Psoas muscle (tissue), 8 donors: ENCODE data around the gene BCORL1. TPM values are rescaled to one million over a fixed set of nuclear protein-coding genes. Genes with fewer than 3 reads are reported as not detected.

Experiments
- ATAC-seq, 4 donors: fragments of 200-7000 bp; cut with Tn5 transposase; one replicate each; pipeline ENCODE4 v1.9.1; 2020; ENCODE audit warnings: moderate library complexity in 3 of 4, mild to moderate bottlenecking in 2 of 4
- DNase-seq, 2 donors: peaks; one replicate each; pipeline ENCODE4 v3.0.0-alpha.2; 2020
- H3K27ac ChIP-seq: fragments of 200-600 bp; one replicate; pipeline ENCODE4 v1.8.0; 2022
- H3K27me3 ChIP-seq, 3 donors: fragments of 200-600 bp in 1 of 3; one replicate each; pipeline versions ENCODE4 v1.6.1 to v1.8.0; 2013 to 2022; ENCODE audit warnings: low read length in 2 of 3, mild to moderate bottlenecking in 2 of 3, moderate library complexity in 1 of 3; ENCODE audit not compliant: insufficient read depth in 3 of 3
- H3K36me3 ChIP-seq, 2 donors: fragments of 200-600 bp in 1 of 2; one replicate each; pipeline versions ENCODE4 v1.6.1 to v1.8.0; 2013 to 2022; ENCODE audit warnings: low read depth in 1 of 2, mild to moderate bottlenecking in 1 of 2, moderate library complexity in 1 of 2; ENCODE audit not compliant: insufficient read depth in 1 of 2
- H3K4me1 ChIP-seq: fragments of 200-600 bp; one replicate; pipeline ENCODE4 v1.8.0; 2022
- H3K4me3 ChIP-seq: fragments of 200-600 bp; one replicate; pipeline ENCODE4 v1.8.0; 2022; ENCODE audit warnings: mild to moderate bottlenecking
- H3K9me3 ChIP-seq: fragments of 200-600 bp; one replicate; pipeline ENCODE4 v1.8.0; 2022
- WGBS, 3 donors: extraction: QIAGEN DNeasy Blood & Tissue Kit; methylation state at CpG; one replicate each; pipeline versions ENCODE4 v1.1.6 to v1.1.7; 2013; 5-methylcytosine and 5-hydroxymethylcytosine counted together
- intact Hi-C, 2 donors: fragments of 100-400 bp; cut with DNase I; formaldehyde crosslinking; loops; one replicate each; pipeline versions ENCODE4 v1.11.0 to v1.14.2; 2022
- long read RNA-seq, 2 donors: library from polyadenylated mRNA; unstranded; transcript quantifications; one replicate each; pipeline ENCODE4 v2.0.0, GENCODE V29; 2021
- polyA plus RNA-seq, 3 donors: library from polyadenylated mRNA; stranded (reverse); fragments of 200-250 nt; gene quantifications; one replicate each; pipeline ENCODE4 v1.2.3, GENCODE V29; 2013
- total RNA-seq, 4 donors: library from RNA; stranded (reverse); fragmentation: NEBNext Ultra II Directional in 2 of 4; extraction: Animal tissue kit (Norgen Biotek cat#: 25700) in 2 of 4; gene quantifications; one replicate each; pipeline versions ENCODE4 v1.2.1 to v1.2.4, GENCODE V29; 2021 to 2023
- TF ChIP-seq, protein P1 (sequence below): fragments of 200-600 bp; IDR thresholded peaks from one replicate; pipeline ENCODE4 v1.8.0; 2022; ENCODE audit warnings: antibody characterized with exemption
- donor health status: healthy with polysubstance abuse.
- donor health status: DM: no; HTN: no; CAD: no; lungs with moderate emphysema.
- donor health status: Bipolar disorder and iron deficiency.
- donor health status: healthy.
- donor health status: DM: yes; HTN: yes; CAD: no.
- donor health status: DM: no; HTN: no; CAD: no.
- donor health status: DM: no; HTN: no; CAD: no.
- donor health status: DM: yes; HTN: yes; CAD: no.

Gene BCORL1, protein sequence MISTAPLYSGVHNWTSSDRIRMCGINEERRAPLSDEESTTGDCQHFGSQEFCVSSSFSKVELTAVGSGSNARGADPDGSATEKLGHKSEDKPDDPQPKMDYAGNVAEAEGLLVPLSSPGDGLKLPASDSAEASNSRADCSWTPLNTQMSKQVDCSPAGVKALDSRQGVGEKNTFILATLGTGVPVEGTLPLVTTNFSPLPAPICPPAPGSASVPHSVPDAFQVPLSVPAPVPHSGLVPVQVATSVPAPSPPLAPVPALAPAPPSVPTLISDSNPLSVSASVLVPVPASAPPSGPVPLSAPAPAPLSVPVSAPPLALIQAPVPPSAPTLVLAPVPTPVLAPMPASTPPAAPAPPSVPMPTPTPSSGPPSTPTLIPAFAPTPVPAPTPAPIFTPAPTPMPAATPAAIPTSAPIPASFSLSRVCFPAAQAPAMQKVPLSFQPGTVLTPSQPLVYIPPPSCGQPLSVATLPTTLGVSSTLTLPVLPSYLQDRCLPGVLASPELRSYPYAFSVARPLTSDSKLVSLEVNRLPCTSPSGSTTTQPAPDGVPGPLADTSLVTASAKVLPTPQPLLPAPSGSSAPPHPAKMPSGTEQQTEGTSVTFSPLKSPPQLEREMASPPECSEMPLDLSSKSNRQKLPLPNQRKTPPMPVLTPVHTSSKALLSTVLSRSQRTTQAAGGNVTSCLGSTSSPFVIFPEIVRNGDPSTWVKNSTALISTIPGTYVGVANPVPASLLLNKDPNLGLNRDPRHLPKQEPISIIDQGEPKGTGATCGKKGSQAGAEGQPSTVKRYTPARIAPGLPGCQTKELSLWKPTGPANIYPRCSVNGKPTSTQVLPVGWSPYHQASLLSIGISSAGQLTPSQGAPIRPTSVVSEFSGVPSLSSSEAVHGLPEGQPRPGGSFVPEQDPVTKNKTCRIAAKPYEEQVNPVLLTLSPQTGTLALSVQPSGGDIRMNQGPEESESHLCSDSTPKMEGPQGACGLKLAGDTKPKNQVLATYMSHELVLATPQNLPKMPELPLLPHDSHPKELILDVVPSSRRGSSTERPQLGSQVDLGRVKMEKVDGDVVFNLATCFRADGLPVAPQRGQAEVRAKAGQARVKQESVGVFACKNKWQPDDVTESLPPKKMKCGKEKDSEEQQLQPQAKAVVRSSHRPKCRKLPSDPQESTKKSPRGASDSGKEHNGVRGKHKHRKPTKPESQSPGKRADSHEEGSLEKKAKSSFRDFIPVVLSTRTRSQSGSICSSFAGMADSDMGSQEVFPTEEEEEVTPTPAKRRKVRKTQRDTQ (N-terminal part only)
- total RNA-seq (1 to 10 TPM; 4.5 to 6.2 (median 5.9) TPM), polyA plus RNA-seq (1 to 10 TPM in 2 of 3 donors, under 1 TPM in 1; 0.96 to 4.3 (median 1.8) TPM)
- long read RNA-seq, donor 1 = 0 reads
- long read RNA-seq, donor 2, partial matches to known transcripts = 1 of 2 reads
- long read RNA-seq, donor 2, other reads (novel, unspliced or antisense) = 1 of 2 reads

DNA sequence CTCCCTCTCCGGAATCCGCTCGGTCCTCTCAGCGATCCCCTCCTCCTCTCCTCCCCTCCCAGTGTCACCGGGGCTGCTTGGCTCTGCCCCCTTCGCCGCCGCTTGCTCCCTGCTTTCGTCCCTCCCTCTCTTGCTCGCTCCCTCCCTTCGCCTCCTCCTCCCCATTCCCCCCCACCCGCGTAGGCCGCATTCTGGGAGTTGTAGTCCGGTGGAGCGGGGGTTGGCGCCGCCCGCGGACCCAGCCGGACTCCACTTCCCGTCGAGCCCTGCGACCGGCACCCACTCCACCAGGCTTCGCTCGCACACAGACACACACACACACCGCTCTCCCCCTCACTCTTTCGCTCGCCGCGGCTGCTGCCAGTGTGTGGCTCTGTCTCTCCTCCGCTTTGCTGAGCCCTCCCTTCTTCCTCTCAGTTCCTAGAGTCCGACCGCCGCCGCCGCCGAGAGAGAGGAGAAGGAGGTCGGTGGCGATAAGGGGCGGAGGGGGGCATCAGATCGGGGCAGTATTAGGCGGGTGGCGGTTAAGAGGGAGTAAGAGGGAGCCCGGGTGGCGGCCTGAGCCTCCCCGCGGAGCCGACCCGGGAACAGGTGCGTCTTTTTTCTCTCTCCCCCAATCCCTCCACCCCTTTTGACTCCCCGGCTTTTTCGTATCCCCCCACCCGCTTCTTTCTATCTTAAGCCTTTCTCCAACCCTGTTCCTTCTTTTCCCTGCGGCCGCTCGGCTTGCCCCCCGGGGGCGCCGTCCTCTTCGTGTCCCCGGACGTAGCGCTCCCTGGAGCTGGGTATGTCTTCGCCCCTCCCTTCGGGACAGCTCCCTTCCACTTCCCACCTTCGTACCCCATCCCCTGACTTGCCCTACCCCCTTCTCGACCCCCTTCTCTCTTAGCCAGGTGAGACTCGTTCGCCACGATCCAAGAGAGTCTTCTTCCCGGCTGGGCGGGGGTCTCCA is at the start of gene BCORL1:
Gene BCORL1 (plus strand): TSS at position 336 of the 952 bp plus-strand sequence. CDS start 22,597 bp downstream, outside the sequence.
- no peak within 1 kb of the TSS for H3K4me3 ChIP-seq
- ATAC-seq (peak; percentile 91 to 95 (median 94)), DNase-seq (peak; percentile 89 to 94)
- intact Hi-C loops = loop anchor here (2.0 kb wide), 2 partner anchors 50 to 52 kb away; no protein-coding TSS in a partner anchor
- H3K36me3 ChIP-seq = no peaks in the 10 kb centered on the region
- H3K27me3 ChIP-seq = no peaks in the 10 kb centered on the region
- TF ChIP-seq, protein P1, sequence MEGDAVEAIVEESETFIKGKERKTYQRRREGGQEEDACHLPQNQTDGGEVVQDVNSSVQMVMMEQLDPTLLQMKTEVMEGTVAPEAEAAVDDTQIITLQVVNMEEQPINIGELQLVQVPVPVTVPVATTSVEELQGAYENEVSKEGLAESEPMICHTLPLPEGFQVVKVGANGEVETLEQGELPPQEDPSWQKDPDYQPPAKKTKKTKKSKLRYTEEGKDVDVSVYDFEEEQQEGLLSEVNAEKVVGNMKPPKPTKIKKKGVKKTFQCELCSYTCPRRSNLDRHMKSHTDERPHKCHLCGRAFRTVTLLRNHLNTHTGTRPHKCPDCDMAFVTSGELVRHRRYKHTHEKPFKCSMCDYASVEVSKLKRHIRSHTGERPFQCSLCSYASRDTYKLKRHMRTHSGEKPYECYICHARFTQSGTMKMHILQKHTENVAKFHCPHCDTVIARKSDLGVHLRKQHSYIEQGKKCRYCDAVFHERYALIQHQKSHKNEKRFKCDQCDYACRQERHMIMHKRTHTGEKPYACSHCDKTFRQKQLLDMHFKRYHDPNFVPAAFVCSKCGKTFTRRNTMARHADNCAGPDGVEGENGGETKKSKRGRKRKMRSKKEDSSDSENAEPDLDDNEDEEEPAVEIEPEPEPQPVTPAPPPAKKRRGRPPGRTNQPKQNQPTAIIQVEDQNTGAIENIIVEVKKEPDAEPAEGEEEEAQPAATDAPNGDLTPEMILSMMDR = no peak
- WGBS, 3 donors = 0 to 40% (median 1%) methylated on average over 33 to 72 of the region's 74 CpGs
- no peaks in the 10 kb centered on the region for H3K4me1 ChIP-seq
- no peaks in the 10 kb centered on the region for H3K9me3 ChIP-seq
- peak within 1 kb of the TSS; percentile 58 for H3K27ac ChIP-seq

DNA sequence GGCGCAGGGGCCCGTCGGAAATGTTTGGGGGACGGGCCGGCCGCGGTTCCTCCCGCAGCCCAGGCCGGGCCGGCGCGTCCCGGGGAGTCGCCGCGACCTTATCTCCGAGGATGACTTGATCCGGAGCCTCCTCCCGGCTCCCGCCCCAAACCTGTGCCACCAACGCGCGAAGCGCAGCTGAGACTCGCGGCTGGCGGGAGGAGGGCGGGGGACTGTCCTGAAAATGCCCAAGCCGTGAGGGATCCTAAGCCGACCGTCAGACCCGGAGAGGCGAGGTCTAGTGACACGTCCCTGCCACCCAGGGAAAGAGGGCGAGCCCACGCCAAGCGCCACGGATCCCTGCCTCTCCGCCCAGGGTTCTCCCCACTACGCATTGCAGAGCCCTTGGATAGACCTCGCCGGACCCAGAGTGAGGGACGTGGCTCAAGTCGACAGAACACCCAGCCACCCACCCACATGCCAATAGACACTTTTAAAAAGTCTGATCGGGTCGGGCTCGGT is 49.6 kb upstream of the BCORL1 start:
- Histone ChIP-seq H3K9me3 (no peaks in the 10 kb centered on the region), H3K36me3 (peaks cover 0 to 16% of the 10 kb centered on the region in 2 donors), H3K27me3 (no peaks in the 10 kb centered on the region), H3K4me3 (peak overlapping the region; percentile 70), H3K4me1 (no peaks in the 10 kb centered on the region), H3K27ac (peak overlapping the region; percentile 60)
- intact Hi-C loops = loop anchor here in 1 of 2 donors (2.0 kb wide), 1 partner anchor 50 kb away; the partner anchor contains the start of gene BCORL1
- DNase-seq = peak; percentile 31 to 68
- WGBS, 3 donors = 0 to 39% (median 6%) methylated on average over 19 to 47 of the region's 47 CpGs
- no peak for ATAC-seq
- TF ChIP-seq, protein P1 = no peak

DNA sequence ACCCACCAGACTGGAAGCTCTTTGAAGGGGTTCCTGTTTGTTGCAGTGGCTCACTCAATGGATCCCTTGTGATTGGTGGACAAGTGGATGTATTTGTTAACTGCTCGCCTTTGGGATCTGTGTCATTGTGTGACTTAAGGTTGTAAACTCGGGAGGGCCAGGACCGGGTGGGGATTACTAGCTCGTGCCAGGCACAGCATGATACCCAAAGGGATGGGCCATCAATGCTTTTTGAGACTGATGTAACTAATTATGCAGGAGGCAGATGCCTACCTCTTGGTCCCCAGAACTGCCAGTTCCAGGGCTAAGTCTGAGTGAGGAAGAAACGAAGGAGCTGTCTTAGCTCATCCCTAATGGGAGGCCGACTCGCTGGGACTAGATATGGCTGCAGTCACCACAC is 48.7 kb upstream of the BCORL1 start:
- TF ChIP-seq, protein P1 = no peak
- Histone ChIP-seq H3K36me3 (peaks cover 0 to 13% of the 10 kb centered on the region in 2 donors), H3K4me3 (no peak overlapping the region), H3K4me1 (no peaks in the 10 kb centered on the region), H3K27ac (no peak overlapping the region), H3K27me3 (peaks cover 0 to 3% (median 0%) of the 10 kb centered on the region in 3 donors), H3K9me3 (no peaks in the 10 kb centered on the region)
- ATAC-seq (no peak), DNase-seq (no peak)
- WGBS, 3 donors = 63 to 64% (median 64%) methylated on average over 7 of the region's 7 CpGs
- intact Hi-C loops = loop anchor here in 1 of 2 donors (2.0 kb wide), 1 partner anchor 49 kb away; the partner anchor contains the start of gene BCORL1
